GM18870 (cell line): ENCODE results near the gene PAFAH1B1.

Experiments
- ATAC-seq: cut with Tn5 transposase; IDR thresholded peaks from one replicate; pipeline ENCODE4 v1.9.1; 2021; ENCODE audit warnings: moderate library complexity; ENCODE audit not compliant: unreplicated experiment

PAFAH1B1 gene

DNA sequence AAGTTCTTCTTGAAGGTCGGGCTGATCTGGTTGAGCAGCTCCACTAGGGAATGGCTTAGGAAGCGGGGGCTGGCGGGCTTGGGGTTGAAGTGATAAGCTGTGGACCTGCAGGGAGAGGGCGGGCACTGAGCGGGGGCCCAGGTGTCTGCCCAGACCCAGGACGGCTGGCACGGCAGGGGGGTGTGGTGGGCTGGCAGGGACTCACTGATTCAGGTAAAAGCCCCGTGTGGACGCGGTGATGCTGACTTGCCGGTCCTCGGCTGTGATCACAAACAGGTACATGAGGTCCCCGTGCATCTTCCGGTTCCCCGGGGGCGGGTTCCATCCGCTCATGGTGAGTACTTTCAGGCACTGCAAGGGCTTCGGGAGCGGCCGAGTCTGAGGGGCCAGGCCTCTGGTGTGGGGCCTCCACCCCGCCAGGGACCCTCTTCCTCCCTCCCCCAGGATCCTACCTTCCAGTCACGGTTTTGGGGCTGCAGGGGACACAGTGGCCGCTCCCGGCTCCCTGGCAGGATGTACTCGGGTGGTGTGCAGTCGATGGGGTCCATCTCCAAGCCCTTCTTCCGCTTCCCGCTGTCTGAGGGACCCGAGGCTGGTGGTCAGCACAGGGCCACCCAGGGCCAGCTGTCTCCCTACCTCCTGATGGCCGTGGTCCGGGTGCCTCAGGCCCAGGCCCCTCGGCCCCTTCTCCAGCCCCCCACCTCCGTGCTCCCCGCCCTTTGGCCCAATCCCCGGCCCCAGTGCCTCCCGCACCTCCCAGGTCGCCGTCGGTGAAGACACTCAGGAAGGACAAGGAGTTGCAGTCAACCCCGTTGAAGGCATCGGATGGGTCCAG lies 107.9 kb downstream of the PAFAH1B1 start:
- ATAC-seq: no peak

- no peak for ATAC-seq
These were observed 108.7 kb downstream of the PAFAH1B1 start for GRCh38 chr17:2701996-2702741.

DNA sequence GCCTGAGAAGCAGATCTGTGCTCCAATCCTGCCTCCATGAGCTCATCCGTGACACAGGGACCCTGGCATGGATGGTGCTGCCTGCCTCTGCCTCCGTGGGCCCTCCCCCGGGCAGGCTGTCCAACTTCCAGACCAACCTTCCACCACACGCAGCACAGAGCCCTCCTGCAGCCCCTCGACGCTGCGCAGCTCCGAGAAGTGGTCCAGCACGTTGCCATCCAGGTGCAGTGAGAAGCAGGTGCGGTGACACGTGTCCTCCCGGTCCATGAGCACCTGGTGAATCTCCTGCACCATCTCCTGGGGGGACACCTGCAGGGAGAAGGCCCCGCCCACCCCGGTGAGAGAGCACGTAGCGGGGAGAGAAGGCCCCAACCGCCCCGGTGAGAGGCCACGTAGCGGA lies 109.7 kb downstream of the PAFAH1B1 start:
- ATAC-seq: no peak

DNA sequence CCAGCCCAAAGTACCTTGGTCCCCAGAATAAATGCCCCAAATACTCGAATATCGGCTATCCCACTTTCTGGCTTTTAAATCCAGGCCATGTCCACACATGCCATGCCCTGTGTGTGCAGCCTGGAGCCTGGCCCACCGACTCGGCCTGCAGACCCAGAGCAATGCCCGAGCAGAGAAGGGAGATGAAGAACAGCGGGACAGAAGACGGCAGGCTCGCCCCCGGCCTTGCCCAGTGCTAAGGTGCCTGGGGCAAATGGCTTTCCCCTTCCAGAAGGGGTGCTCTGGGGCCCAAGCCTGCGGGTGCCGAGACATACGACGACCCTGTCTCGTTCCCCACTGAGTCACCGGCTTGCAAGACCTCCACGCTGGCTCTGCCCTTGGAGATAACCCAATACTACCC lies 110.2 kb downstream of the PAFAH1B1 start:
- no peak for ATAC-seq

DNA sequence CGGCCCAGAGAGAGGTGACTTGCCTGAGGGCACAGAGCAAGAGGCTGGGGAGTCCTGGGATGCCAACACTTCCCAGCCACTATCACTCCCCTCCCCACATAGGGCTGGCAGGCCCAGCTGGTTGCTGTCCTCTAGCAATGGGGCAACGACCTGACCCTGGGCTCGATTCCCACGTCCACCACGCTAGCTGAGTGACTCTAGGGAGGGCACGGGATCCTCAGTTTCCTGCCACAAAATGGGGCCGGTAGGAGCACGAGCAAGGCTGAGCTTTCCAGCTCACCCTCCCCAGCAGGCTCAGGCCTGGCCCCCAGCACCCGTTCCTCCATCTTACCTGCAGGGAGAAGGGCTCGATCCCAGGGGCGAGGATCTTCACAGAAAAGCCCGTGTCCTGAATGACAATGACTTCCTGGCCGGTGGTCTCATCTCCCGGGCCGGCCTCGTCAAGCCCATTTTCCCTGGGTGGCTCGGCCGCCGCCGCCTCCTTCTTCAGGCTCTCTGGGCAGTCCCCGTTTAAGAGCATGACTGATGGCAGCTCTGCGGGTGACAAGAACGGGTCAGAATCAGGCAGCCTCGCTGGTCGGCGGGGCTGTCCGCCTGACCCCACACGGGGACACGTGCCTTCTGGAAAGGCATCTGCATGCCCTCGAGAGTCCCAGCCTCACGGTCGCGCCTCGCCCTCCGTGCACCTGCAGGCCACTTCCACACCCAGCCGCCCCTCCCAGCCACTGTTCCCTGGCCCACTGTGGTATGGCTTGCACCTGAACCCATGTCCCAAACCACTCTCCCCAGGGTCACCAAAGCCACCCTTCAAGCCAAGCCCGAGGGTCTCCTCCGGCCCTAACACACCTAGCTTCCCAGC lies 110.8 kb downstream of the PAFAH1B1 start:
- no peak for ATAC-seq

GRCh38 chr17:2704890-2705248 lies 111.4 kb downstream of the PAFAH1B1 start:
- no peak for ATAC-seq

DNA sequence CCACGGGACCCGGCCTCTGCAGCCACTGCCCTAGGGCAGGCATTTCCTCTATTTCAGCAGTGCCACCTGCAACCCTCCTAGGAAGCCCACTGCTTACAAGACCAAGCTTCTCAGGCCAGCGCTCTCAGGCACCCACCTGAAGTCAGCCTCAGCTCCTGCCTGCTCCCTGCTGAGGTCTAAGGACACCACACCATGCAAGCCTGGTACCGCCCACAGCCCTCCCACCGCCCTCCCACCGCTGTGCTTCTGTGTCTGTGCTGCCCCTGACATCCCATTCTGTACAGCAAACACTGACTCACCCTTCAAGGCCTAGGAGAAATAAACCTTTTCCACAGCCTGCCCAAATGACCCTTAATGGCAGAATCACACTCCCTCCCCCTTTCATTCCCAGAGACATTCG lies 111.8 kb downstream of the PAFAH1B1 start:
- ATAC-seq: no peak

DNA sequence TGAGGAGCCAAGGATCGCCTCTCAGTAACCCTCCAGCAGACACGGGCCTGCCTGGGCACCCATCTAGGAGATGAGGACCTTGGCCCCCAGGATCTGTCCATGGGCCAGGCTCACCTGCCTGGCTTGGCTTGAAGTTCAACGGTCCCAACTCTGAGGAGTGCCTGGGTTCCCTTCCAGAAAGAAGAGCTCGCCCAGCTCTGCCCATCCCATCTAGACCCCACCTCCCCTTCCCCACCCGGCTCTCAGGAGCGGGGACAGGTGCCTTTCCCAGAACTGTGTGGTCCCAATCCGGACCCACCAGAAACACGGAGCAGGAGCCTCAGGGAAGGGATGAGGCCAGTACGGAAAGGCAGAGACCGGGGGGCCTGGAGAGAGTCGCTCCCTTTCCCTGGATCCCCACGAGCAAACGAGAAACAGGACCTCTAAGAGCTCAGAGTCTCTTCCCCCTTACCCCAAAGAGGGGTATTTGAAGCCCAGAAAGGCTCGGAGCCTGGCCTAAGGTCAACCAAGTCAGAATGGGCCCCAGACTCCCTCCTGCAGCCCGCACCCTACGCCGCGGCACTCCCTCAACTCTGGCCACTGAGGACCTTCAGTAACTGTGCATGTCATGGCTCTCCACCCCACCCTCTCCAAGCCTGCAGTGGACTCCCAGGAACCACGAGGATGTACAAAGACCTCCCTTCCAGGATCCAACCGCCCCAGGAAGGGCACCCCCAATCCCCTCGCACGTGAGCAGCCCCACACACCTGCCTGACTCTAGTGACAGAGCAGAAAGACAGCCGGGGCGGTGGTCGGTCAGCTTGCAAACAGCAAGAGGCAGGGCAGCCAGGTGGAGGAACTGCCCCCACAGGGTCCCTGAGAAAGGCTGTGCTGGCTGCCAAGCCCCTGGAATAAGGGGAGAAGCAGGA lies 112.7 kb downstream of the PAFAH1B1 start:
- no peak for ATAC-seq

GRCh38 chr17:2706911-2707510 lies 113.6 kb downstream of the PAFAH1B1 start:
- ATAC-seq: no peak

DNA sequence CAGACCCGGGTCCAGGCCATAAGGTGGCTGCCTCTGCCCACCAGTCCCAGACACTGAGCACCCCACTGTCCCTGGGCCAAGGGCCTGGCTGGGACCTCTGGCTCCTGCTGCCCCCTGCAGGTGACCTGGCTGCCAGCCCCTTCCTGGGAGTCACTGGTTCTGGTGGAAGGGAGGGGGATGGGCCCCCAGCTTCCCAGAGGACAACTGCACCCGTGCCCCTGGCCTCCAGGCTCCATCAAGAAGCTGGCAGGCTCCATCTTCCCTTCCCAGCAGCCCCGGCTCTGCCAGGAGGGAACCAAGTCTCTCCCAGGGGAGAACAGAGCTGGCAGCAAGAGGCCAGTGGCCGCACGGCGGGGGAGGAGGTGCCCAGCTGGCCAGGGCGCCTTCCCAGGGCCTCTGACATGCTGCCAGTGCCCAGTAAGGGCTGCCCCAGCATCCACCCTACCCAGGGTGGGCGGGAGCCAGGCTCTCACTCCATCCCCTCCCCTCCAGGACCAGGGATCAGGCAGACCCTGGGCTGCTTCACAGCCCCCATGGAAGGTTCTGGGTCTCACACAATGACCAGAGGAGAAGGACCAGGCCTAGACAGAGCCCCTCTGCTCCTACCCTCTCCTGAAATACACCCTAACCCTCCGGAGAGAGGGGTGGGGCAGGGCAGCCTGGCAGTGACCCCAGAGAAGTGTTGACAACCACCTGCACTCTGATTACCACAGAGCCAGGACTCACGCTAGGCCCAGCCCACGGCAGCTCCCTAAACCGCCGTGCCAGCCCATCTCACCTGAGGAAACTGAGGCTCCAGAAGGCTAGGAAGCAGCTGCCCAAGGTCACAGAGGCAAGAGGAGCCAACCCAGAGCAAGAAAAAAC lies 114.5 kb downstream of the PAFAH1B1 start:
- no peak for ATAC-seq

GRCh38 chr17:2708585-2709182 lies 115.2 kb downstream of the PAFAH1B1 start:
- no peak for ATAC-seq

DNA sequence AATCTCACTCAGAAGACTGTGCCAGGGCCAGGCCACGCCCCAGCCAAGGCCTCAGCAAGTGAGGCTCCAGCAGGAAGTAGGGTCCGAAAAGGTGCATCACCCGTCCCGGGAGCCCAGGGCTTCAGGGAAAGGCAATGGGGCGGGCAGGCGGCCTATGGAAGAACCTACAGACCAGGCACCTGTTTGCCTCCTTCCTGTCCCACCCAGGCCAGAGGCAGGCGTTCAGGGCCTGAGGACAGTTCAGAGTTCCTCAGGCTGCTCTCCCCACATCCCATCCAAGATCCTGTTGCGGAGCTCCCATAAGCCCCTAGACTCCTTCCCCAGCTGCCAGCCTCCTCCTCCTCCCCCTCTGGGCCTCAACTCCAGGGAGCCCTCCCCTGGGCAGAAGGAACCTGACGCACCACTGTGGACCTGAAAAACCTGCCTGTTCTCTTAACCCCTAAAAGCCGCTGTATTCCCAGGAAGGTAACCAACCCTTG lies 115.8 kb downstream of the PAFAH1B1 start:
- no peak for ATAC-seq

DNA sequence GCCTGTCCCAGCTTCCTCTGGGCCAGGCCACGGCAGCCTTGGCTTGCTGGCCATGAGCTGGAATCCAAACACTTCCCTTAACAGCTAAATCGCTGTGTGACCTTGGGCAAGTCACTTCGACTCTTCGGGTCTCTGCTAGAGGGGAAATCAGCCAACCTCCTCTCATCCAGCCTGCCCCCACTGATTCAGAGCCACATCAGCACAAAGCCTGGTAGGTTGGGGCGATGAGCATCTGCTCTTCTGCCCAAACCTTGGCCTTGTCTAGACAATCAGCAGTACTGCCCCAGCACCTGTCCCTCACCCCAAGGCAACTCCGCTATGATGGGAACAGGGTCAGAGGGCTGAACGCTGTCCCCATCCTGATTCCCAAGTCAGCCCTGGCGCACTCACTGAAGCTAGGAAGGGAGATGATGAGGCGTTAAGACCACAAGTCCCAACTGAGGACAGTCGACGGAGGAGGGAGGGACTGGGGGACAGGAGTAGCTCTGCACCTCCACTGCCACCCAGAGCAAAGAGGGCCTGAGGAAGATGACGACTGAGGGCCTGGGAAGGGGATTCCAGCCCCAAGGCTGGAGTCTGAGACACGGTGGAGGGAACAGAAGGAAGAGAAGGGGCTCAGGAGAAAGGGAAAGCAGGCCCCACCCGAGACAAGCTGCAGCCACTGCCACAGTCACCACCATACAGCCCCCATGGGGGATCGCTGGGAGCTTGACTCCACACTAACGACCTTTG lies 116.8 kb downstream of the PAFAH1B1 start:
- no peak for ATAC-seq

DNA sequence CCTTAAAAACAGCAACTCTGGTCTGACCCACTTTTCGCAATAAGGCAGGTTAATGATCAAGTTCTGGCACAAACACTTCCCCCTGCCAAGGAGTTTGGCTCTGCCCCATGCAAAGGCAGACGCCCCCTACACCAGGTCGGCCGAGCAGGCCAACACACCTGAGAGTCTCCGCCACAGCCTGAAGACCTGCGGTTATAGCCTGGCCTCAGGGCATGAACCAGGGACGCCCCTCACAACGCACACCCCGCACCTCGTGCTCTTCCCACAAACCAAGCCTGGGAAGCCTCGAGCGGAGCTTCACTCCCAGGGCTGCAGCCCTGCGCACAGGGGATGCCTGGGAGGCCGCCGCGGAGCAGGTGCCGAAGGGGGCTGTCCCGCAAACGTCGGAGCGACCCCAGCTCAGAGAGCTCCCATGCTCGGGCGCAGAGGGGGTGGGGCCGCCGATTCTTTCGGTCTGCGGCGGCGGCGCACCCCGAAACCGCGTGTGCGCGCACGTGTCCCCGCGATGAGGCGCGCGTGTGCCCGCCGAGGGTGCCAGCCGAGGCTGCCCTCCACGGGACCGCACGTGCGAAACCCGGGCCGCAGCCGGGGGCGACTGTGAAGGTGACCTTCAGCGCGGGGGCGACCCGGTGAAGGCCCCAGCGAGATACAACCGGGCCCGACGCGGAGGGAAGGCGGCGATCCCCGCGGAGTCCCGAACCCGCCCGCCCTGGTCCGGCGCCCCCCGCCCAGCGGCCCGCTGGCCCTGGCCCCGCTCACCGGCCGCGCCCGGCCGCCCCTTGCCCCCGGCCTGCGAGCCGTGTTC lies 117.6 kb downstream of the PAFAH1B1 start:
- ATAC-seq: peak; percentile 5

- peak; percentile 75 for ATAC-seq
These were observed 118.3 kb downstream of the PAFAH1B1 start, which contains the start of gene CLUH for GRCh38 chr17:2711608-2712299. Gene CLUH (minus strand): TSS chr17:2711764. CDS start chr17:2711661, 103 bp downstream.

DNA sequence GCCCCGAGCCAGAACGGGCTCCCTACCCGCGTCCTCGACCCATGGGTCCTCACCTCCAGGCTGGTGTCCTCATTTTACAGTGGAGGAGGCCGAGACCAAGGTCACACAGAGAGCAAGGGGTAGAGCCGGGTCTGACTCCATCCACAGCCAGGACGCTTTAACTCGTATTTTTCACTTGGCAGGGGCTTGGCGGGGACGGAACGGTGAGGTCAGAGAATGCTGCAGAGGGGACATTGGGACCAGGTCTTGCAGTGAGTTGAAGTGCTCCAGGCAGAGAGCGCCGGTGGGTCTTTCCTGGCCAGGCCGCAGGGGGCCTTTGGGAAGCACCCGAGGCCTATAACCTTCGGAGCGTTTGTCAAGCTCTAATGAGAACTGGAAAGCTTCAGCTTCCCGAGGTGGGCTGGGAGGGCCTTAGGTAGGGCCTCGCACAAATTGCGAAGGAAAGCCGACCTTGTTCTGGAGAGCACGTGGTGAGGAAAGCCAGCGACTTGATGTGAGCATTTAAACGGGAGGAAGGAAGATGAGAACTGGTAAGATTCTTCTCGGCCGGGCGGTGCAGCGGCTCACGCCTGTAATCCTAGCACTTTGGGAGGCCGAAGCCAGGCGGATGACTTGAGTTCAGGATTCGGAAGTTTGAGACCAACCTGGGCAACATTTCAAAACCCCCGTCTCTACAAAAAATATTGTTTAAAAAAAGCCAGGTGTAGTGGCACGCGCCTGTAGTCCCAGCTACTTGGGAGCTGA lies 119.0 kb downstream of the PAFAH1B1 start:
- ATAC-seq: no peak
